ENCODE results near the gene P4HA2. TPM values are rescaled to one million over a fixed set of nuclear protein-coding genes. Genes with fewer than 3 reads are reported as not detected.

Gene P4HA2
- total and polyA plus RNA-seq, 2 of the 13 experiments (the other 11 are each of a cell fraction or from before 2014, with no cell fraction given): 37.7 to 126 TPM

DNA sequence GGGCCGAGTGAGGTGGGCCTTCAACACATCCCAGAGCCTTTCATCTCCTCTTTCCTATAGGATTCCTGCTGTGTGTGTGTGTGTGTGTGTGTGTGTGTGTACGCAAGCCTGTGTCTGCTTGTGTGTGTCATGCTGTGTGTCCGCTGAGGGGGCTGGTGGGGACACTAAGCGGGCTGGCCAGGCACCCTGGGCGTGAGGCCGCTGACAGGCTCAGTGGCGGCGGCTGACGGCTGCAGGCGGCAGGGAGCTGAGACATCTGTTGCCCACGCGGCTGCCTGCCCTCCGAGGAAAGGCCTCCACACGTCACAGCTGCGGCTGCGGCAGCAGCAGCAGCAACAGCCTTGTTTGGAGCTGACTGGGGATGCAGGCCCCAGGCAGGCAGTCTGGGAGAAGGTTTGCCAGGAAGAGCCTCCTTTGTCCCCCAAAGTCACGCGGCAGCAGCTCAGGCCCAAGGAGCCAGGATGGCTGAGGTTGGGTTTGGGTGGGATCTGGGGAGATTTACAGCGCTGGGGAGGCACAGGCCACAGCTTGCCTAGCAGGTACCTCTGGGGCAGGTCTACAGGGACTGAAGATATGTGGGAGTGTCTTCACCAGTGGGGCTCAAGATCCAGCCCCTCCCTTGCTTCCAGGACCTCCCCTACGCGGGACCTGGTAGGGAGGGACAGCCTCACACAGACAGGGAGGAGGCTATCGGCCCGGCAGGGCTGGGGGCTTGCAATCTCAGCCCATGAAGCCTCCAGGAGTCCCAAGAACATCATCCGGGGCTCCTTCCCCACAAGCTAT is 31.6 kb upstream of the P4HA2 start (continued):
- TF ChIP-seq ZNF83 (CRISPR knock-in tag; IDR thresholded peaks at IDR 0.05; ENCODE audit: borderline replicate concordance) (no peak), GZF1 (CRISPR knock-in tag; IDR thresholded peaks at IDR 0.05) (no peak), SNAPC2 (CRISPR knock-in tag; IDR thresholded peaks at IDR 0.05) (no peak), PHF20 (CRISPR knock-in tag; IDR thresholded peaks at IDR 0.05) (no peak), ZNF263 (CRISPR knock-in tag; IDR thresholded peaks at IDR 0.05) (no peak), ZNF720 (CRISPR knock-in tag; IDR thresholded peaks at IDR 0.05) (no peak), ZSCAN25 (CRISPR knock-in tag; IDR thresholded peaks at IDR 0.05) (no peak), CEBPG (CRISPR knock-in tag; IDR thresholded peaks at IDR 0.05) (no peak), ZNF468 (CRISPR knock-in tag; IDR thresholded peaks at IDR 0.05) (no peak)
- TF ChIP-seq, protein P1, sequence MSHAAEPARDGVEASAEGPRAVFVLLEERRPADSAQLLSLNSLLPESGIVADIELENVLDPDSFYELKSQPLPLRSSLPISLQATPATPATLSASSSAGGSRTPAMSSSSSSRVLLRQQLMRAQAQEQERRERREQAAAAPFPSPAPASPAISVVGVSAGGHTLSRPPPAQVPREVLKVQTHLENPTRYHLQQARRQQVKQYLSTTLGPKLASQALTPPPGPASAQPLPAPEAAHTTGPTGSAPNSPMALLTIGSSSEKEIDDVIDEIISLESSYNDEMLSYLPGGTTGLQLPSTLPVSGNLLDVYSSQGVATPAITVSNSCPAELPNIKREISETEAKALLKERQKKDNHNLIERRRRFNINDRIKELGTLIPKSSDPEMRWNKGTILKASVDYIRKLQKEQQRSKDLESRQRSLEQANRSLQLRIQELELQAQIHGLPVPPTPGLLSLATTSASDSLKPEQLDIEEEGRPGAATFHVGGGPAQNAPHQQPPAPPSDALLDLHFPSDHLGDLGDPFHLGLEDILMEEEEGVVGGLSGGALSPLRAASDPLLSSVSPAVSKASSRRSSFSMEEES (CRISPR knock-in tag; IDR thresholded peaks at IDR 0.05): no peak
- TF ChIP-seq, protein P2, sequence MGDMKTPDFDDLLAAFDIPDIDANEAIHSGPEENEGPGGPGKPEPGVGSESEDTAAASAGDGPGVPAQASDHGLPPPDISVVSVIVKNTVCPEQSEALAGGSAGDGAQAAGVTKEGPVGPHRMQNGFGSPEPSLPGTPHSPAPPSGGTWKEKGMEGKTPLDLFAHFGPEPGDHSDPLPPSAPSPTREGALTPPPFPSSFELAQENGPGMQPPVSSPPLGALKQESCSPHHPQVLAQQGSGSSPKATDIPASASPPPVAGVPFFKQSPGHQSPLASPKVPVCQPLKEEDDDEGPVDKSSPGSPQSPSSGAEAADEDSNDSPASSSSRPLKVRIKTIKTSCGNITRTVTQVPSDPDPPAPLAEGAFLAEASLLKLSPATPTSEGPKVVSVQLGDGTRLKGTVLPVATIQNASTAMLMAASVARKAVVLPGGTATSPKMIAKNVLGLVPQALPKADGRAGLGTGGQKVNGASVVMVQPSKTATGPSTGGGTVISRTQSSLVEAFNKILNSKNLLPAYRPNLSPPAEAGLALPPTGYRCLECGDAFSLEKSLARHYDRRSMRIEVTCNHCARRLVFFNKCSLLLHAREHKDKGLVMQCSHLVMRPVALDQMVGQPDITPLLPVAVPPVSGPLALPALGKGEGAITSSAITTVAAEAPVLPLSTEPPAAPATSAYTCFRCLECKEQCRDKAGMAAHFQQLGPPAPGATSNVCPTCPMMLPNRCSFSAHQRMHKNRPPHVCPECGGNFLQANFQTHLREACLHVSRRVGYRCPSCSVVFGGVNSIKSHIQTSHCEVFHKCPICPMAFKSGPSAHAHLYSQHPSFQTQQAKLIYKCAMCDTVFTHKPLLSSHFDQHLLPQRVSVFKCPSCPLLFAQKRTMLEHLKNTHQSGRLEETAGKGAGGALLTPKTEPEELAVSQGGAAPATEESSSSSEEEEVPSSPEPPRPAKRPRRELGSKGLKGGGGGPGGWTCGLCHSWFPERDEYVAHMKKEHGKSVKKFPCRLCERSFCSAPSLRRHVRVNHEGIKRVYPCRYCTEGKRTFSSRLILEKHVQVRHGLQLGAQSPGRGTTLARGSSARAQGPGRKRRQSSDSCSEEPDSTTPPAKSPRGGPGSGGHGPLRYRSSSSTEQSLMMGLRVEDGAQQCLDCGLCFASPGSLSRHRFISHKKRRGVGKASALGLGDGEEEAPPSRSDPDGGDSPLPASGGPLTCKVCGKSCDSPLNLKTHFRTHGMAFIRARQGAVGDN (CRISPR knock-in tag; IDR thresholded peaks at IDR 0.05): peak; percentile 41
- TF ChIP-seq, protein P3, sequence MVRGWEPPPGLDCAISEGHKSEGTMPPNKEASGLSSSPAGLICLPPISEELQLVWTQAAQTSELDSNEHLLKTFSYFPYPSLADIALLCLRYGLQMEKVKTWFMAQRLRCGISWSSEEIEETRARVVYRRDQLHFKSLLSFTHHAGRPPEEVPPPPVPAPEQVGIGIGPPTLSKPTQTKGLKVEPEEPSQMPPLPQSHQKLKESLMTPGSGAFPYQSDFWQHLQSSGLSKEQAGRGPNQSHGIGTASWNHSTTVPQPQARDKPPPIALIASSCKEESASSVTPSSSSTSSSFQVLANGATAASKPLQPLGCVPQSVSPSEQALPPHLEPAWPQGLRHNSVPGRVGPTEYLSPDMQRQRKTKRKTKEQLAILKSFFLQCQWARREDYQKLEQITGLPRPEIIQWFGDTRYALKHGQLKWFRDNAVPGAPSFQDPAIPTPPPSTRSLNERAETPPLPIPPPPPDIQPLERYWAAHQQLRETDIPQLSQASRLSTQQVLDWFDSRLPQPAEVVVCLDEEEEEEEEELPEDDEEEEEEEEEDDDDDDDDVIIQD (CRISPR knock-in tag; IDR thresholded peaks at IDR 0.05; ENCODE audit: low read depth): no peak
- TF ChIP-seq, protein P4, sequence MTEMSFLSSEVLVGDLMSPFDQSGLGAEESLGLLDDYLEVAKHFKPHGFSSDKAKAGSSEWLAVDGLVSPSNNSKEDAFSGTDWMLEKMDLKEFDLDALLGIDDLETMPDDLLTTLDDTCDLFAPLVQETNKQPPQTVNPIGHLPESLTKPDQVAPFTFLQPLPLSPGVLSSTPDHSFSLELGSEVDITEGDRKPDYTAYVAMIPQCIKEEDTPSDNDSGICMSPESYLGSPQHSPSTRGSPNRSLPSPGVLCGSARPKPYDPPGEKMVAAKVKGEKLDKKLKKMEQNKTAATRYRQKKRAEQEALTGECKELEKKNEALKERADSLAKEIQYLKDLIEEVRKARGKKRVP (CRISPR knock-in tag; IDR thresholded peaks at IDR 0.05): no peak
